Endometrium (tissue), 2 donors: ENCODE results near the gene OLFML3.

ENCODE experiments used
- FAIRE-seq: peaks from 2 replicates; lab custom pipeline; 2012; peaks lifted over from hg19 to GRCh38; lab: Jason Lieb, UNC
- donor health status: control.
- donor health status: control.

Gene OLFML3

DNA sequence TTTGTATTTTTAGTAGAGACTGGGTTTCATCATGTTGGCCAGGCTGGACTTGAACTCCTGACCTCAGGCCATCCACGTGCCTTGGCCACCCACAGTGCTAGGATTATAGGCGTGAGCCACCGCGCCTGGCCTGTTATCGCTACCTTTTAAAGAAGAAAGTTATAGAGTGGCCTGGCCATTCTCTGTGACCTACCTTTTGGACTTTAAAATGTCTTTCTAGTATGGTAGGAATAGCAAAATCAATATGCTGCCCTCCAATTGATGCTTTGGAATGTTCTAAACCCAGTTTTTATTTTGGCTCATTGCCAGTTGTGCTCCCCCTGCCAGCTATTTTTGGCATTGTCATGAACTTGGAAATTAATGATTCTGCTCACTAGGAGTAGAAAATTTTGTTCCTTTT is 30.3 kb upstream of the OLFML3 start:
- no peak for FAIRE-seq

DNA sequence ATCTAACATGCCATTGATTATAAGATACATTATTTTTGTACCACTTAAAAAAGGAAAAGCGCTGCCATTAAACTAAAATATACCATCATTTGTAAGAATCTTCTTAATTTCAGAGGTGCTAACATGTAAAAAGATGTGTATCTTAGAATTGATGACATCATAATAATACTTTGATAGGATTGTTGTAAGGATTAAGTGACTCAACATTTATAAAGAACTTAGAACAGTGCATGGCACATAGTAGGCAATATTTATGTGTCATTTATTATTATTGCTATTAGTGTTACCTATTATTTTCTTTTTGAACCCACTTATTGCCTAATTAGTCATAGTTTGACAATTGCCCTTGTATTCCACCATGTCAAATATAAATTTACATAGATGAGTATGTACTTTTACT is 28.4 kb upstream of the OLFML3 start:
- no peak for FAIRE-seq

DNA sequence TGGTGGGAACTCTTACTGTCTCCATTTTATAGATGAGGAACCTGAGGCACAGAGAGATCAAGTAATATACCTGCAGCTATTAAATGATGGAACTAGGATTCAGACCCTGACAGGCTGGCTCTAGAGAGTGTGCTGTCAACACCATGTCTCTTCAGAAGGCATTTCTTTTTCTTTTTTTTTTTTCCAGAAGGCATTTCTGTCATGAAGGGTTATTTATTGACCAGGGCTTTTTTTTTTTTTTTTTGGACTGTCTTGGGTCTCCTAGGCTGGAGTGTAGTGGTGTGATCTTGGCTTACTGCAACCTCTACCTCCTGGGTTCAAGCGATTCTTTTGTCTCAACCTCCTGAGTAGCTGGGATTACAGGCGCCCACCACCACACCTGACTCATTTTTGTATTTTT is 27.6 kb upstream of the OLFML3 start:
- FAIRE-seq: no peak

DNA sequence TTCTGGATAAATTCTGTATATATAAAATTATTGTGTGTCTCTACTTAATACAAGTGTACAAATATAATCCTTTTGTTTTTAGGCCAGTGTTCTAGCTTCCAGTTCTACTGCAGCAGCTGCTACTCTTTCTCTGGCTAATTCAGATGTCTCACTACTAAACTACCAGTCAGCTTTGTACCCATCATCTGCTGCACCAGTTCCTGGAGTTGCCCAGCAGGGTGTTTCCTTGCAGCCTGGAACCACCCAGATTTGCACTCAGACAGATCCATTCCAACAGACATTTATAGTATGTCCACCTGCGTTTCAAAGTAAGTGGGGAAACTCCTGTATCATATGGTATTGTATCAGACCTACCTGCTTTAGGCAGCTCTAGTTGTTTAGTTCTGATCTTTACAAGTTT is 21.3 kb upstream of the OLFML3 start:
- no peak for FAIRE-seq

DNA sequence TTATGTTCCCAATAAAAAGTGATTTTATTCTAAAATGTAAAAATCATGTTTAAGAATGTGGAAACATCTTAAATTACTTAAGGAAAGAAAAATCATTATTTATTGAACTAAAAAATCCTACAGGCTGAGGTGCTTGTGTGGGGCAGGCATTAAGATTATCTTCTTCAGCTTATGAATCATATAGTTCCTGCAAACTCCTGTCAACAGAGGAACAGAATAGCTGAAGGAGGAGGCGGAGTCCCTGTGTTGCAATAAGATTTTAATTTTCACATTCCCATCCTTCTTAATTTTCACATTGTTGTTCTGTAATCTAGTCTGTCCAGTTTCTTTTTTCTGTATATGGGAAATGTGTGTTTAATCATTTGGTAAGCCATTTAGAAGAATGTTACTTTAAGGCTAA is 20.6 kb upstream of the OLFML3 start:
- no peak for FAIRE-seq

DNA sequence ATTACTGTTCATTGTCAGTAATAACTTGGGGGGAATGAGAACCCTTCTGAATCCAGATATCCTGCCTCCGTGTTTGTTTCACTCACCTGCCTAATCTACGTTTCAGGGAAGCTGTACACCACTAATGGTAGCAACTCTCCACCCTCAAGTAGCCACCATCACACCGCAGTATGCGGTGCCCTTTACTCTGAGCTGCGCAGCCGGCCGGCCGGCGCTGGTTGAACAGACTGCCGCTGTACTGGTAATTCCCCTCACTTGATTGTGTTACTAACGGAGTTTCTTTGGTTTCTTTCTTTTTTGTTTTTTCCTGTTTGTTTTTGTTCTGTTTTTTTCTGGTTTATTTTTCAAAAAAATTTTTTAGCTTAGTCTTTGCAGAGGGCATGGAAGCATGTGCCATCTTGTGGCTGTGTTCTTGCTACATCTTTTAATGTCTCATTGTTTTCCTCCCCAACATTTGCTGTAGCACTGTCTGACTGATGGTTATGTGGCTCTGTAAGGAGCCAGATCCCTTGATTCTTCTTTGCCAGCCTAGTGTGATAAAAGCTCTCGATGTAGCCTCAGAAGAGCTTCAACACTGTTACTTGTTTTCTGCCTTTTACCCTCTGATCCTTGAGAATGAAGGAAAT is 15.9 kb upstream of the OLFML3 start:
- no peak for FAIRE-seq

DNA sequence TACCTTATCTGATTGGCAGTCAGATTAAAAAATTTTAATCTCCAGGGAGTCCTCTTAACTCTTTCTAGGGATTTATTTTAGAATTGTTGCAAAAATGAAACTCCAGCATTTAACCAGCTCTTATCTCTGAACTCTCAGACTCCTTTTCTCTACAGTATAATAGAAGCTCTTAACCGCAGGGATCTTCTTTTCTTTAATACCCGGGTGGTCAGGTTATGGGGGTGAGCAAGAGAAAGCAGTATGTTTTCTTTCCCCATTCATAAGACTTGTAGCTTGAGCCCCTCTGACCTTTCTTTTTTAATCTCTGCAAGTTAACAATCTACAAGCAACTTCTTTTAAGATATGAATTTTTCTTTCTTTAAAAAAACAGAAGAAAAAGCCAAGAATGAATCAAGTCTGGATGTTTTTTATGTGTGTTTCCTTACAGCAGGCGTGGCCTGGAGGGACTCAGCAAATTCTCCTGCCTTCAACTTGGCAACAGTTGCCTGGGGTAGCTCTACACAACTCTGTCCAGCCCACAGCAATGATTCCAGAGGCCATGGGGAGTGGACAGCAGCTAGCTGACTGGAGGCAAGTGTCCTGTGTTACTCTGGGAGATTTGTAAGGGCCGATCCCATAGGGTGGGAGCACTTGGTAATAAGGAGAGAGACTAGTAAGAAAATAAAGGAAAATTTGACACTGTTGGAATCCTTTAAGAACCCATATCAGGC is 13.4 kb upstream of the OLFML3 start:
- no peak for FAIRE-seq

DNA sequence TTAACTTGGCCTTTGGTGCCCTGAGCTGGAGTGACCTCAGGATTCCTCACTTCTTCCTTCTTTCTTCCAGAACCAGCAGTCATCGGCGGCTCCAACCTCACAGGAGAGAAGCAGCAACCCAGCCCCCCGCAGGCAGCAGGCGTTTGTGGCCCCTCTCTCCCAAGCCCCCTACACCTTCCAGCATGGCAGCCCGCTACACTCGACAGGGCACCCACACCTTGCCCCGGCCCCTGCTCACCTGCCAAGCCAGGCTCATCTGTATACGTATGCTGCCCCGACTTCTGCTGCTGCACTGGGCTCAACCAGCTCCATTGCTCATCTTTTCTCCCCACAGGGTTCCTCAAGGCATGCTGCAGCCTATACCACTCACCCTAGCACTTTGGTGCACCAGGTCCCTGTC is 6.3 kb upstream of the OLFML3 start:
- no peak for FAIRE-seq

DNA sequence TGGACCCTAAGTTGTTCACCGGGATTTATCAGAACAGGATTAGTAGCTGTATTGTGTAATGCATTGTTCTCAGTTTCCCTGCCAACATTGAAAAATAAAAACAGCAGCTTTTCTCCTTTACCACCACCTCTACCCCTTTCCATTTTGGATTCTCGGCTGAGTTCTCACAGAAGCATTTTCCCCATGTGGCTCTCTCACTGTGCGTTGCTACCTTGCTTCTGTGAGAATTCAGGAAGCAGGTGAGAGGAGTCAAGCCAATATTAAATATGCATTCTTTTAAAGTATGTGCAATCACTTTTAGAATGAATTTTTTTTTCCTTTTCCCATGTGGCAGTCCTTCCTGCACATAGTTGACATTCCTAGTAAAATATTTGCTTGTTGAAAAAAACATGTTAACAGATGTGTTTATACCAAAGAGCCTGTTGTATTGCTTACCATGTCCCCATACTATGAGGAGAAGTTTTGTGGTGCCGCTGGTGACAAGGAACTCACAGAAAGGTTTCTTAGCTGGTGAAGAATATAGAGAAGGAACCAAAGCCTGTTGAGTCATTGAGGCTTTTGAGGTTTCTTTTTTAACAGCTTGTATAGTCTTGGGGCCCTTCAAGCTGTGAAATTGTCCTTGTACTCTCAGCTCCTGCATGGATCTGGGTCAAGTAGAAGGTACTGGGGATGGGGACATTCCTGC is 3.9 kb upstream of the OLFML3 start:
- FAIRE-seq: peak; percentile 8

DNA sequence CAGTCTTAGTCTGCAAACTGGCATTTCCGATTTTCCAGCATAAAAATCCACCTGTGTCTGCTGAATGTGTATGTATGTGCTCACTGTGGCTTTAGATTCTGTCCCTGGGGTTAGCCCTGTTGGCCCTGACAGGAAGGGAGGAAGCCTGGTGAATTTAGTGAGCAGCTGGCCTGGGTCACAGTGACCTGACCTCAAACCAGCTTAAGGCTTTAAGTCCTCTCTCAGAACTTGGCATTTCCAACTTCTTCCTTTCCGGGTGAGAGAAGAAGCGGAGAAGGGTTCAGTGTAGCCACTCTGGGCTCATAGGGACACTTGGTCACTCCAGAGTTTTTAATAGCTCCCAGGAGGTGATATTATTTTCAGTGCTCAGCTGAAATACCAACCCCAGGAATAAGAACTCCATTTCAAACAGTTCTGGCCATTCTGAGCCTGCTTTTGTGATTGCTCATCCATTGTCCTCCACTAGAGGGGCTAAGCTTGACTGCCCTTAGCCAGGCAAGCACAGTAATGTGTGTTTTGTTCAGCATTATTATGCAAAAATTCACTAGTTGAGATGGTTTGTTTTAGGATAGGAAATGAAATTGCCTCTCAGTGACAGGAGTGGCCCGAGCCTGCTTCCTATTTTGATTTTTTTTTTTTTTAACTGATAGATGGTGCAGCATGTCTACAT is 2.5 kb upstream of the OLFML3 start:
- FAIRE-seq: peak; percentile 71

DNA sequence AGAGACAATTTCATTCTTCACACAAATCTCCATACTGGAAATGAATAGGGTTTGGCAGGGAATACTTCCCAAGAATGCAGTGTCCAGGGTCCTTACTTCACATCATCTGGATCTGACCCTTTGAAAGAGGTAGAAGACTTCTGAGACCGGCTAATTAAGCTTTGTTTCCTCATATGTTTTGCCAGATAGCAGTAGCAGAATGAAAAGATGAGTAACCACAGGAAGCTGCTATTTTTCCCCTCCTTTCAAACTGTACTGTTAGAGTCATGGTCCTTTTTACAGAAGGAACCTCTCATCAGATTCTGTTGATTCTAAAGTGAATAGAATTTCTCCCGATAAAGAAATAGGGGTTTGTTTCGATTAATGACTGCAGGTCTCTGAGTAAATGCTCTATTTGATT is 1.4 kb upstream of the OLFML3 start:
- no peak for FAIRE-seq

DNA sequence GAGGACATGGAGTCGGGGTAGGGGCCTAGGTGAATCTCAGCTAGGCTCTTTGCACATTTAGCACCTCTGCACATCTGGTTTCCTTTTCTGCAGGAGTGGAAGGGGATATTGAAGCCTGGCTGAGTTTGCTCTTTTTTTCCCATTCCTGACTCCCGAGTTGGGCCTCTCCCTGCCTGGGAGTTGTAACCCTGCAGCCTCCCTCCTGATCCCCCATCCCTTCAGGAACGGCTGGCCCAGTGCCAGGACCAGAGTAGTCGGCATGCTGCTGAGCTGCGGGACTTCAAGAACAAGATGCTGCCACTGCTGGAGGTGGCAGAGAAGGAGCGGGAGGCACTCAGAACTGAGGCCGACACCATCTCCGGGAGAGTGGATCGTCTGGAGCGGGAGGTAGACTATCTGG is 836 bp downstream of the OLFML3 start:
- FAIRE-seq: no peak

DNA sequence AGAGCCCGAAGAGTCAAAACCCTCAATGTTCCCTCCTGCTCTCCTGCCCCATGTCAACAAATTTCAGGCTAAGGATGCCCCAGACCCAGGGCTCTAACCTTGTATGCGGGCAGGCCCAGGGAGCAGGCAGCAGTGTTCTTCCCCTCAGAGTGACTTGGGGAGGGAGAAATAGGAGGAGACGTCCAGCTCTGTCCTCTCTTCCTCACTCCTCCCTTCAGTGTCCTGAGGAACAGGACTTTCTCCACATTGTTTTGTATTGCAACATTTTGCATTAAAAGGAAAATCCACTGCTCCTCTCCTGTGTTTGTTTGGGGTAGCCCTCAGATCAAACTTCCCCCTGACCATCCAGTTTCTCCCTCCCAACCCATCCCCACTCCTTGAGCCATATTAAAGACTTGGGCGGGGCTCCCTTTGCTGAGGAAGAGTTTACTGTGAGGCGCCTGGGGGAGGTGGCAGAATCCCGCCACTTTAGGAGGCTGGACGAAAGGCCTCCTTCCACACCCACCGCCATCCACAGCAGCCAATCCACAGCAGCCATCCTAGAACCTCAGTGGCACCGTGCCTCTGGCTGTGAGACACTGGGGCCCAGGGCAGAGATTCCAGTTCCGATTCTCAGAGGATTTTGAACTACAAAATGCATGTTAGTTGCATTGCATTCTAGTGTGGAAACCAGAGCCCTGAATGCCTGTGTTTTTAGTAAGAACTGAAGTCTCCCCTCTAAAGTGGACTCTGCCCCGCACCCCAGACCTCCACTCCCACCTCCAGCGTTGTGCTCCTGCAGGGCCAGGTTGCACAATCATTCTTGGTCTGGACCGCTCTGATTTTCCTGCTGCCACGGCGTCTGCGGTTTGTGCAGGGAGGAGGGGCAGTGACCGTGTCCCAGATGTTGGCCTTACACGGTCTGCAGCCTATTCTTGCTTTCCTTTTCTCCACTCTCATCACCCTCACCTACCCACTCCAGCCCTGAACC is 3.0 kb downstream of the OLFML3 start:
- no peak for FAIRE-seq

DNA sequence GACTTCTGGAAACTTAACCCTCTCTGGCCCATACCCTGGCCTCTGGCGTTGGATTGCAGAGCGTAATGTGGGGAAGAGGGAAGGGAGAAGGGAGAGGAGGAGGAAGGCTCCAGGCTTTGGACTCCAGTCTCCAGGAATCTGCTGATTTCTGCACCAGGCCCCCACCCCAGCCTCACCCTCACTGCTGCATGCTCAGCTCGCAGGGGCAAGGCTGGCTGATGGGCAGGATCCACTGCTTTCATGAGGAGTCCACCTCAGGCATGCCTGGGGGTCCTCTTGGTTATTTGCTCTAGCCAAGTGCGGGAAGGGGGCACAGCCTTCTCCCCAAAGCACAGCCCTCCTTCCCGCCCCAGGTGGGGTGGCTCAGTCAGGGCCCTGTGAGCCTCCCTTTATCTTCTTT is 3.7 kb downstream of the OLFML3 start:
- FAIRE-seq: no peak

DNA sequence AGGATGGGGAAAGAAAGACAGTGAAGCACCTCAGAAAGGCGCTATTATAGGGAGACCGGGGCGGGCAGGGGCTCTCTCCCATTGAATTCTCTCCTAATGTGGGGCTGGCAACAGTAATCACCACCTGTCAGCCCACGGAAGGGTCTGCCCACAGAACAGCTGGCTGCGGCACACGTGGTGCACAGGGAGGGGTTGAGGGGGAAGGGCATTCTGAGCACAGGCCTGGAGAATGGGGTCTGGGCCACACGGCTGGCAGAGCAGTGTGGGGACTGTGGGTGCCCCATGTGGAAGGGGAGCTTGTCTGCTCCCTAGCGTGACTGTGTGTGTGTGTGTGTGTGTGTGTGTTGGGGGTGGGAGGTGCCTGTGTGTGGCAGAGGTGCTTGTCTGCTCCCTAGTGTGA is 4.1 kb downstream of the OLFML3 start:
- FAIRE-seq: no peak

DNA sequence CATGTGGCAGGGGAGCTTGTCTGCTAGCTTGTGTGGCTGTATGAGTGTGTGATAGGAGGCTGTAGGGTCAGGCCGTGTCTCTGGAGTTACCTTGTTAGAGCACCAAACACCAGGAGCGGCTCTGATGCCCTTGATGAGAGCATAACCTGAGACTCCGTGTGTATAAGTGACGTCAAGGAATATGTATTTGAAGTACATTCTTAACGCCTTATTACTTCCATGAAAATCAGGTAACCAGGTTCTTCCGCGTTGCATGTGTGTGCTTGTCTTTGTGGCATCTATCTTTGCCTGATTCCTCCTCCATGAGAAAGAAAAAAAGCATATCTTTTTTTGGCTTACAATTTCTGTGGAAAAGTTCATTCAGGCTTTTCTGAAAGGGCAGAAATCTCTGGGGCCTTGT is 4.6 kb downstream of the OLFML3 start:
- FAIRE-seq: no peak

DNA sequence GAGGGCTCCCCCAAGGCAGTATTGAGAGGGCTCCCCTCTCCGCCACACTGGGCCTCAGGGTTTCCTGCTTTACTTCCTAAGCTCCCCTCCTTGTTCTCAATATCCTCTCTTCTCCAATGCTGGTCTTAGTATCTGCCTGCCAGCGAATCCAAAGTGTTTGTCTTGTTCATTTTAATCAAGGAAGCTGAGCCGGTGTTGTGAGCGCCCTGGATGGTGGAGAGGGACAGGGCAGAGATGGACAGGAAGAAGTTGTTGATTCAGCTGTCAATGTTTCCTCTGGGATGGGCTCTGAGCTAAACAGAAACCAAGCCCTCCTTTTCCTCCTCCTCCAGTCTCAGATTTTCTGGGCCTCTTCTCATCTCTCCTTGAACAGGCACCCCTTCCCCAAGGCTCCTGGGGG is 5.4 kb downstream of the OLFML3 start:
- FAIRE-seq: no peak

DNA sequence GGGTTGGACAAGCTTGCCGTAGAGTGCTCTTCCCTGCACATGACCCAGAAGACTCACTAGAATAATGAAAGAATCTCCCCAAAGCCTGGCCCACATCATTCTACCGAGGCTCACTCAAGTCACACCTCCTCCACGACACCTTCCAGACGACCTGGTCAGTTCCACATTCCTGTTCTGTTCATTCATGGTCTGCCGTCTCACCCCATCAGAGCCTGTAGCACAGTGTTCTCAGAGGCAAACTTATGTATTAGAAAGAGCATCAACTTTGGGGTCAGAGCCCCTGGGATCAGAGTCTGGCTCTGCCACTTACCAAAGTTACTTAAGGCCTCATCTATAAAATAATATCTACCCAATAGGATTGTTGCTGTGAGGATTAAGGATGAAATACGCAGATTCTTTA is 7.5 kb downstream of the OLFML3 start:
- no peak for FAIRE-seq

DNA sequence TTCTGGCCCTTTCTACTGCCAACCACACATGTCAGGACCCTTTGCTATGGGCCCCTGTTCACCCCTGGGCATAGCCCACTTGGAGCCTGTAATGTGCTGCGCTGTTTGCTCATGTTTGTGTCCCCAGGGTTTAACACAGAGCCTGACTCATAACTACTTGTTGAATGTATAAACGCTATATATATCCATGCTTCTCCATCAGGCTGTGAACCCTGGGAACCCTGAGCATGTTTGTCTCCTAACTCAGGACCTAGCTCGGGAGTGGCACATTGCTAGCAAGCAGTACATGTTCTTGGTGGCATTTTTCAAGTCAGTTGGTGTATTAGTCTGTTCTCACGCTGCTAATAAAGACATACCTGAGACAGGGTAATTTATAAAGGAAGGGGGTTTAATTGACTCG is 8.0 kb downstream of the OLFML3 start:
- FAIRE-seq: no peak

DNA sequence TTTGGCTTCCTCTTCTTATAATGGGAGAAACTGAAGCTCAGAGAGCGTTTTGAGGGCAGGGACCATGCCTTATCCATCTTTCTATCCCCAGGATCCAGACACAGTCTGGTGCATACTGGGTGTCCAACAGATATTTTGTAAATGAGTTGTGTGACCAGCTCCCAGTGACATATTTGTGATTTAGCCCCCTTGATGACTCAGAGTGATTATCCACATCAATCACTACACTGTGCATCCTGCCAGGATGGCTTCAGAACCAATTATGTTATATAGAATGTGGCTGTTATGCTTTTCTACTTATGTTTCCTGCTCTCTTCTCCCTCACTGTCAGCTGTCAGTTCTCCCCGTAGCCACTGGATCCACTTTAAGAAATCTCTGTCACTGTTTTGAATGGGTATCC is 11.3 kb downstream of the OLFML3 start:
- no peak for FAIRE-seq

DNA sequence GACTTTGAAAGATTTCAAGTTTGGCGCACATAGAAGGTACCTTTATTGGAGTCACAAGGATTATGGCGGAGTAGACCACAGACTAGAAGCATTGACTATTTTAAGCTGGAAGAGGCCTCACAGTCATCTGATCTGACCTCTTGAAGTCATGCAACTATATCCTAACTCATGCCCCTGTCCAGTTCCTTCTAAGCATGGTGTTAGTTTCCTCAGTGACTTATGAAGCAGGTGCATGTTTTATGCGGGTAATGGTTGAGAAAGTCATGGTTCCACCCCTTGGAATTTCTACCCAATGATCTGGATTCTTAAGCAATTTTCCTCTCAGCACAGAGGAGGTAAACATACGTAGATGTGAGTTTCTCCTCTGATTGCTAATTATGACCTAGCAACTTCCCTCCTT is 11.7 kb downstream of the OLFML3 start:
- FAIRE-seq: no peak

DNA sequence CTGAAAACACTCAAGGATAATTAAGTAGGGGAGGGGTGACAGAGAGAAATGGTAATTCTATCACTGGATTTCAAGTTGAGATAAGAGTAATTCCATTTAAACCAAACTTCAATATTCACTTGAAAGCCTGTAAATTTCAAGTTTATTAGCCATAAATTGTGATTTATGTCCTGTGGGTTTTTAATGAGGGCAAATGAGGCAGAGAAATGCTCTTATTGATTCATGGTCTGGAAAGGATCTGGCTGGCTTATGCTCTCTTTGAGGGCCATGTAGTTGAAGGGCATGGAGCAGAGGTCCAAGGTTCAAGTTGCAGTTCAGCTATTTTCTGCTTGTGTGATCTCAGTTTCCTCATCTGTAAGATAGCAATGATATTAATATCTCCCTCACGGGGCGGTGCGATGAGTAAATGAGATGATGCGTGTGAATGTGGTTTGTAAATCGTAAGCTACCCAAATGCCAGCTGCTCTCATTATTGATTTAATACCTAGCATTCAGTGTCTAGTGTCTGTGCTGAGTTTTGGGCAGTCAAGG is 12.3 kb downstream of the OLFML3 start:
- no peak for FAIRE-seq
